GM12874 (cell line): ENCODE data around the gene ZDHHC15.

Experiments used
- TF ChIP-seq, protein P1 (sequence below): IDR thresholded peaks from 2 replicates; pipeline ENCODE4 v1.5.1; 2011; ENCODE audit warnings: low read depth, mild to moderate bottlenecking, control low read depth, low read length, moderate library complexity; ENCODE audit not compliant: insufficient read depth

ZDHHC15 gene, protein sequence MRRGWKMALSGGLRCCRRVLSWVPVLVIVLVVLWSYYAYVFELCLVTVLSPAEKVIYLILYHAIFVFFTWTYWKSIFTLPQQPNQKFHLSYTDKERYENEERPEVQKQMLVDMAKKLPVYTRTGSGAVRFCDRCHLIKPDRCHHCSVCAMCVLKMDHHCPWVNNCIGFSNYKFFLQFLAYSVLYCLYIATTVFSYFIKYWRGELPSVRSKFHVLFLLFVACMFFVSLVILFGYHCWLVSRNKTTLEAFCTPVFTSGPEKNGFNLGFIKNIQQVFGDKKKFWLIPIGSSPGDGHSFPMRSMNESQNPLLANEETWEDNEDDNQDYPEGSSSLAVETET

DNA sequence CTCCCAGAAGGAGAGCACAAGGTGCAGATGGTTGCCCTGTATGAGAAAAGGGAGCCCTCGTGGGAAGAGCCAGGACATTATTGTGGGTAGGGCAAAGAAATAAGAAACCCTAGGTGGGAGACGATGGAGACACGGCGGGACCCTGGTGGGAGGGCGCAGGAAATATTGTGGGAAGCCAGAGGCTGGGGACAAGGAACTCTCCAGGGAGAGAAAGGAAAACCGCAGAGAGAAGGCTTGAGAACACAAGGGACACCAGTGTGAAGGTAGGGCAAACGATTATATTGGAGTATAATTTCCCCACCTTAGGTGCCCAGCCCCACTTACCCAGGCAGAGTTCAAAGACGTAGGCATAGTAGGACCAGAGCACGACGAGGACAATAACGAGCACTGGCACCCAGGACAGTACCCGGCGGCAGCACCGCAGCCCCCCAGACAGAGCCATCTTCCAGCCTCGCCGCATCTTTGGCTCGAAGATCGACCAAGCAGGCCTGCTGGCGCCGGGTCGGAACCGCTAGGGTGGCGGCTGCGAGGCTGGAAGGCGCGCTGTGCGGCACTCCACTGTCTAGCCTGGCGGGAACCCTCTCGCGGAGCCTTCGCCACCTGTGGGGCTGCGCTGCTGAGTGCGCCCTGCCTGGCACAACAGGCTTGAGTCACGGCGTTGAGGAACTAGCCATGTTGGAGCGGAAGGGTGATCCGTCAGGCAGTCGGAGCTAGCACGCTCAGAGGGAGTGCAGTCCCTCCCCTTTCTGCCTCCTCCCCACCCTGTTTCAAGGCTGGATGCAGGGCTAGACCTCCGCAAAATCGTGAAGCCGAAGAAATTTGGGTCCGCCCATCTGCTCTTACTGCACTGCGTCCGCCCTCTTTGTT, at the start of gene ZDHHC15:
Gene ZDHHC15, minus strand, starts transcription at position 473 of the 867 bp plus-strand sequence. Its CDS starts 13 bp downstream, at position 460.
- TF ChIP-seq, protein P1, sequence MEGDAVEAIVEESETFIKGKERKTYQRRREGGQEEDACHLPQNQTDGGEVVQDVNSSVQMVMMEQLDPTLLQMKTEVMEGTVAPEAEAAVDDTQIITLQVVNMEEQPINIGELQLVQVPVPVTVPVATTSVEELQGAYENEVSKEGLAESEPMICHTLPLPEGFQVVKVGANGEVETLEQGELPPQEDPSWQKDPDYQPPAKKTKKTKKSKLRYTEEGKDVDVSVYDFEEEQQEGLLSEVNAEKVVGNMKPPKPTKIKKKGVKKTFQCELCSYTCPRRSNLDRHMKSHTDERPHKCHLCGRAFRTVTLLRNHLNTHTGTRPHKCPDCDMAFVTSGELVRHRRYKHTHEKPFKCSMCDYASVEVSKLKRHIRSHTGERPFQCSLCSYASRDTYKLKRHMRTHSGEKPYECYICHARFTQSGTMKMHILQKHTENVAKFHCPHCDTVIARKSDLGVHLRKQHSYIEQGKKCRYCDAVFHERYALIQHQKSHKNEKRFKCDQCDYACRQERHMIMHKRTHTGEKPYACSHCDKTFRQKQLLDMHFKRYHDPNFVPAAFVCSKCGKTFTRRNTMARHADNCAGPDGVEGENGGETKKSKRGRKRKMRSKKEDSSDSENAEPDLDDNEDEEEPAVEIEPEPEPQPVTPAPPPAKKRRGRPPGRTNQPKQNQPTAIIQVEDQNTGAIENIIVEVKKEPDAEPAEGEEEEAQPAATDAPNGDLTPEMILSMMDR = no peak

DNA sequence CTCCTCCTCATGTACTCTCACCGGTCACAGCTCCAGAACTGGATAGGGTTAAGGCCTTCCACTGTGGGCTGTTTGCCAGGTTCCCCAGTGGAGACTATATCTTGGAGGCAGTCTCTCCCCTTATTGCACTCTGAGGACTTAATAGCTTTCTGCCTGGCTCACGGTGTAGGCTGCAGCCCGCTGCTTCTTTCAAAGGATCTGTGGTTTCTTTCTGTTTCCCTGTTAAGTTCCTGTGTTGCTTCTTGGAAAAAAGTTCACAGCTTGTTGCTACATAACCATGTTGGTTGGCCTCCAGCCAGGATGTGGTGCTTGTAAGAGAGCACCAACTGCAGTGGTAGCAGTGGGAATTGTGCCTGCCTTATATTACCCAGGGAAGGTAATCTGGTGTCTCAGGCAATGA, 24.9 kb upstream of the ZDHHC15 start:
- TF ChIP-seq, protein P1 = no peak

DNA sequence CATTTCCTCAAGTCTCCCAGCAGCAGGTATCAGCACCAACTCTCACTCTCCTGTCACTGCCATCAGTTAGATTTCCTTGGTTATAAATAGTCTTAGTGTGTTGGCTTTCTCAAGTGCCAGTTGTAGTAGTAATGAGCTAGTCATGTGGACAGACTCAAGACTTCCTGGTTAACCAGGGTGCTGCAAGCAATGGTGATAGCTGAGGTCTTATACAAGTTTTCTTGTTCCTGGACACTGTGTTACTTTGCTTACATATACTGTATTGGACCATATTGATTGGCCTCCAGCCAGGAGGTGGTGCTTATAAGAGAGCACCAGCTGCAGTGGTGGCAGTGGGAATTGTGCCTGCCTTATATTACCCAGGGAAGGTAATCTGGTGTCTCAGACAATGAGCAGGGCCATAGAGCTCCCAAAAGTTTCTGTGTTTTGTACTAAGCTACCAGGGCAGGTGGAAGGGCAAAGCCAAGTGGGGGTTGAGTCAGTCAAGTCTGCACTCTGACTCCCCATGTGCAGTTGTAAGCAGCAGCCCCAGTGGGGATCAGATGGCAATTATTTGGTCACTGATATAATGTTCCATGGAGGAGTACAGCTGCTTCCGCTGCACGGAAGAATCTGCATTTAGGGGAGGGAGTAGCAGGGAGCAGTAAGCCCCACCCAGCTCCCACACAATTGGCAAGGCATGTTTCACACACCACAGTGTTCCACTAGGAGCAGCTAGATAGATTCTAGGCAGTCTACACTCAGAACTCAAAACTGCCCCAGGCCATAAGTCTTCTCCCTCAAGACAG, 24.1 kb upstream of the ZDHHC15 start:
- TF ChIP-seq, protein P1 = no peak

DNA sequence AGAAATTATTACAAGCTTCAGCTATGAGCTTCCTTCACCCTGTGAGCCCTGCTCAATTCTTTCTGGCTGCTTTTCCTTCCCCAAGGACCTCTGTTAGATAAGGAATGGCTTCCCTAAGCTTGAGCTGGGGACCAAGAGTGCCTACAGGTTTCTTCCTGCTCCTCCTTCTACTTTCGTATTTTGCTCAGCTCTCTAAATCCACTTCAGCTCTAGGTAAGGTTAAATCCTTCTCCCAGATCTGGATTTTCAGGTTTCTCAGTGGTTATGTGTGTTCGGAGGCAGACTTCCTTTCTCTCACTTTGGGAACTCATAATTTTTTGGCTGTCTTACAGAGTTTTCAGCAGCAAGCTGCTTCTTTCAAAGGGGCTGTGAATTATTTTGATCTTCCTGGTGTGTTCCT, 21.9 kb upstream of the ZDHHC15 start:
- TF ChIP-seq, protein P1 = no peak

DNA sequence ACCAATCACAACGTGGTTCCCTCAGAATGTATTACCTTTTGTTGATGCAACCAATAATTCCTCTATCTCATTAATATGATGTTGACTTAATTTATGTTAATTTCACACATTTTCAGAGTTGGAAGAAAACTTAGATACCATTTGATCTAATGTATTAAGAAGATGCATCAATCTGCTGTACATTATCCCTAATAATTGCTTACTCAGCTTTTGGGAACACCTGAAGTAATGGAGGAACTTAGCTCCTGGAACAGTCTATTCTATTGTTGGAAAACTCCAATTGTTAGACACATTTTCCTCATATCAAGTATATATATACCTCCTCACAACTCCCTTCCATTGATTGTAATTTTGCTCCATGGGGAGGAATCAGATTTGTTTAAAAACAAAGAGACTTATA, 38.9 kb downstream of the ZDHHC15 start:
- TF ChIP-seq, protein P1 = no peak

DNA sequence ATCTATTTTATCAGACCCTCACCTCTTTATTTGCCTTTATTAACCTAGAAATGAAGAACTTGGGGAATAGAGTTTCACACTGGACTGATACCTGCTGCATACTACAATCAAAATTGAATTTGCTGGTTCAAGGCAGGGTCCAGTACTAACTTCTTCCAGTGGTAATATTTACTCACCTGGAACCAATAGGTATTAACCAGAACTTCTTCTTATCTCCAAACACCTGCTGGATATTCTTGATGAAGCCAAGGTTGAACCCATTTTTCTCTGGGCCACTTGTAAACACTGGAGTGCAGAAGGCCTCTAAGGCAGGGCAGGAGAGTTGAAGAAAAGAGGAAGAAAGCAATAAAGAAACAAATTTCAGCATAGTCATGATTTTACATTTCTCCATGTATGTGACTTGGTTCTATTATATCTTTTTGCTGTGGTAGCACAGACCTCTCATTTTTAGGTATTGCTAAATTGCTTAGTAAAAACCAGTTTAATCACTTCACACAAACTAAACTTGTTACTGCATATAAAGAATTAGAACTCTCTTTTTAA, 101.1 kb downstream of the ZDHHC15 start:
- TF ChIP-seq, protein P1 = no peak

DNA sequence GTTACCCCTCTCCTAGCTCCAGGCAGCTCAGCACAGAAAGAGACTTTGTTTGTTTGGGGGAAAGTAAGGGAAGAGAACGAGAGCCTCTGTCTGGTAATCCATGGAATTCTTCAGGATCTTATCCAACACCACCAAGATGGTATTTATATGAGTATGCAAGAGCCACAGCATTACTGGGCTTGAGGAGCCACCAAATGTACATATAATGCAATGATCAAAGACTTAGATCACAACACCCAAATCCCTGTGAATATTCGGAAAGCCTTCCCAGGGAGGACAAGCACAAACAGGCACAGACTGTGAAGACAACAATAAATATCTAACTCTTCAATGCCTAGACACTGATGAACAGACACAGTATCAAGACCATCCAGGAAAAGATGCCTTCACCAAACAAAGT, 132.4 kb downstream of the ZDHHC15 start:
- TF ChIP-seq, protein P1 = no peak
